ENCODE results near the gene CCDC3.
"Not testable (repeated sequence)": the region's sequence is repeated elsewhere in the genome, so short reads cannot be mapped to it uniquely, and the experiment has no call there.

CCDC3 gene

DNA sequence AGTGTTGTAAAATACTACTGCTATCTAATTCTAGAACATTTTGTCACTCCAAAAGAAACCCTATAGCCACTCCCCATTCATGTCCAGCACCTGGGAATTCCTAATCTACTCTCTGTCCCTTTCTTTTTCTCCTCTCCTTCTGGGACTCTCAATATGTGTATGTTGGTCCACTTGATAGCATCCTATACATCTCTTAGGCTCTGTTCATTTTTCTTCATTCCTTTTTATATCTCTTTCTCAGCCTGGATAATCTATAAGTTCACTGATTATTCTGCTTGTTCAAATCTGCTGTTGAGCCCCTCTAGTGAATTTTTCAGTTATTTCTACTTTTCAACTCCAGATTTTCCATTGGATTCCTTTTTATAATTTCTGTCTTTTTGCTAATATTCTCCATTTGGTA is 108.6 kb downstream of the CCDC3 start:
- DNase-seq: no peak
- TF ChIP-seq POLR2A (IDR thresholded peaks at IDR 0.05; ENCODE audit: low read length) (no peak), GATA1 (IDR thresholded peaks at IDR 0.05; ENCODE audit: low read depth, low read length) (no peak)

DNA sequence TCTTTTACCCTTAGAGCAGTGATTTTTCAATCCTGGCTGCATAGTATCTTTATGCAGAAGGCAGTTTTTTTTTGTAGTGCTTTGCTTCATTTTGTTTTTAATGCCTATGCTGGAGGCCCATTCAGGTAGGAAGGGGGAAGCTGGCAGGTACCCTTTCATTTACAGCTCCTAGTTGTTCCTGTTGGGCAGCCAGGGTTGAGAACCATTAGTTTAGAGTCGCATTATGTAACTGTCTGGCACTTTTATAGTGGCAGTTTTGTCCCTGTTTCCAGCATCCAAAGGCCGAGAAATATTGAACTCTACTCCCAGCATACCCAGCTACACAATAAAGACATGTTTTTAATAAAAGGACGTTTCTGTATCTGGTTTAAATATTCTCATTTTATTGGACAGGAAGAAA is 110.6 kb downstream of the CCDC3 start:
- no peak for TF ChIP-seq GATA1 (IDR thresholded peaks at IDR 0.05; ENCODE audit: low read depth, low read length)
- TF ChIP-seq POLR2A (IDR thresholded peaks at IDR 0.05; ENCODE audit: low read length): no peak
- DNase-seq: no peak

DNA sequence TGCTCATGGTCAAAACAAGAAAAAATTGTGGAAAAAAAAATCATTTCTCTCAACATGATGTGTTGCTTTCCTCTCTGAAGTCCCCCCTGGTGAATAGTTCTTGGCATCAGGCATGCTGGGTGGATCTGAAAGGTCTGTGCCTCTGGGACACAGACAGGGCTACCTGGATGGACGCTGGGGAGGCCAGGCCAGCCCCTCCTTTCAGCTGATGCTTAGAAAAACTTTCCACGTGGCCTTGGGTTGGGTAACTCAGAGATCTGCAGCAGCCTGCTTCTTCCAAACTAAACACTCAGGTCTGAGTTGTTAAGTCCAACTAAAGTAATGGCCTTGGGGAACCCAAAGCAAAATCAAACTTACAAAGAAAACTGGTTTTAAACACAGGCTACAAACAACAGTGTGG is 113.0 kb downstream of the CCDC3 start:
- DNase-seq: no peak
- TF ChIP-seq POLR2A (IDR thresholded peaks at IDR 0.05; ENCODE audit: low read length): no peak

DNA sequence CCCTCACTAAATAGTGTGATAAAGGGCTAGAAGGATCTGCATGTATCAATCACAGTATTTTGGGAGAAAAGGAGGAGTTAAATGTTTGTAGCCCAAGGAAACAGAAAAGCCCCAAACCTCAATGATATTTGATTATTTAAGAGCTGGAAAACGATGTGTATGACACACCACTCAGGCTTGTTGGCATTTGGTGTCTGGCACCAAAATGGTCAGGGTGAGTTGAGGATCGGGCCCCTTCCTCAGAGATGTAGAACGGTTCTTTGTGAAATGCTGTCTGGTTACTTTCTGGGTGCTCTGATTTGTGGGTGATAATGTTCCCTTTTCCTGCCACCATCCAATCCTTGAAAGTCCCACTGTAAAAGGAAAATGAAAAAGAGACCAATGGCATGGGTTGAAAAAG is 113.7 kb downstream of the CCDC3 start:
- DNase-seq: no peak
- TF ChIP-seq GATA1 (IDR thresholded peaks at IDR 0.05; ENCODE audit: low read depth, low read length) (no peak), POLR2A (IDR thresholded peaks at IDR 0.05; ENCODE audit: low read length) (no peak)

DNA sequence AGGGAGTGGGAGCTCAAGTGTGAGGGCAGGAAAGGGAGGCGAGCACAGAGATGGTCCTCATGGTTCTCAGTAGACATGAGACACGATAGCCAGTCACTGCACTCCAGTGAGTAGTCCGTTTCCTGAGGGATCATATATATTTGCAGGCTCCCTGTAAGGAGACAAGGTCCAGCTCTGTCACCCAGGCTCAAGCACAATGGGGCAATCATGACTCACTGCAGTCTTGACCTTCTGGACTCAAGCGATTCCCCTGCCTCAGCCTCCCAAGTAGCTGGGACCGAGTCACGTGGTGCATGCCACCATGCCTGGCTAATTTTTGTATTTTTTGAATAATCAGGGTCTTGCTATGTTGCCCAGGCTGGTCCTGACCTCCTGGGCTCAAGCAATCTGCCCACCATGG is 116.7 kb downstream of the CCDC3 start:
- TF ChIP-seq GATA1 (IDR thresholded peaks at IDR 0.05; ENCODE audit: low read depth, low read length) (no peak), POLR2A (IDR thresholded peaks at IDR 0.05; ENCODE audit: low read length) (no peak)
- DNase-seq: no peak

DNA sequence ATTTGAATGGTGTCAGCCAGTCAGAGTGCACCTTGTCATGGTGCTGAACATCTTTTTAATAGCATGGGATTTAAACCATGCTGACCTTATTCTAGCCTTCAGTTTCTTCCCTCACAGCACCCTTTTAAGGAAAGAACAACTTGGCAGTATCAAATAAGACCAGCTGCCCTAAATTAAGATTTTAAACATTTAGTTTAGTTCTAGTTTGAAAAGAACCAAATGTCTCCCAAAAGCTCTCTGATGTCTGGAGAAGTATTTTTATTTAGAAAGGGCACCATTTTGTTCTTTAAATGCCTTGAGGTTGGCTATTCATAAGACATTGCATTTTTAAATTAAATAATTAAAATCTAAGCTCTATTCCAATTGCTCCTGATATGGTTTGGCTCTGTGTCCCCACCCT is 121.1 kb downstream of the CCDC3 start:
- TF ChIP-seq GATA1 (IDR thresholded peaks at IDR 0.05; ENCODE audit: low read depth, low read length) (no peak), POLR2A (IDR thresholded peaks at IDR 0.05; ENCODE audit: low read length) (no peak)
- DNase-seq: no peak

DNA sequence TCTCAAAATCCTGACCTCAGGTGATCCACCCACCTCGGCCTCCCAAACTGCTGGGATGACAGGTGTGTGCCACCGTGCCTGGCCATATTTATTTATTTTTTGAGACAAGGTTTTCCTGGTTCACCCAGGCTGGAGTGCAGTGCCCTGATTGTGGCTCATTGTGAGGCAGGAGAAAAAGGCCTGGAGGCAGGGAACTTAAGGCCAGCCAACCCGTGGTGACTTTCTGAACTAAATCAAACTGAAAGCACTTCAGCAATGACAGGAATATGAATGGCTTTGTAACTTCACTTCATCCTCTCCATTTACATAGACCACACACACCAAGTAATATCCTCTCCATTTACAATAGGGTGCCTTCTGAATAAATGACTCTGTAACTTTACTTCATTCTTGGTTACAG is 124.4 kb downstream of the CCDC3 start:
- TF ChIP-seq POLR2A (IDR thresholded peaks at IDR 0.05; ENCODE audit: low read length) (no peak), GATA1 (IDR thresholded peaks at IDR 0.05; ENCODE audit: low read depth, low read length) (no peak)

DNA sequence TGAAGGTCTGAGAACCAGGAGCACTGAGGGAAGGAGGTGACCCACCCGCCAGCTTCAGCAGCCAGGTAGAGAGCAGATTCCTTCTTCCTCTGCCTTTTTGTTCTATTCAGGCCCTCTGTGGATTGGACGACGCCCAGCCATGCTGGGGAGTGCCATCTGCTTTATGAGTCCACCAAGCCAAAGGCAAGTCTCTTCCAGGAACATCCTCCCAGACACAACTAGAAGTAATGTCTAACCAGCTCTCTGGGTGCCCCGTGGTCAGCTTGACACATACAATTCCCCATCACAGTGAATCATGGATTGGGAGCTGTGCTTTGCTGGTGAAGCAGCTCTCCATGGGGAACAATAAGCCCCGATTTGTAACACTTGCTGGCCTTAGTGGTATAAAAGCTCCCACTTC is 125.2 kb downstream of the CCDC3 start:
- DNase-seq: no peak
- TF ChIP-seq GATA1 (IDR thresholded peaks at IDR 0.05; ENCODE audit: low read depth, low read length) (no peak), POLR2A (IDR thresholded peaks at IDR 0.05; ENCODE audit: low read length) (no peak)

More for the DNA sequence above, 124.4 kb downstream of the CCDC3 start:
- DNase-seq: no peak

DNA sequence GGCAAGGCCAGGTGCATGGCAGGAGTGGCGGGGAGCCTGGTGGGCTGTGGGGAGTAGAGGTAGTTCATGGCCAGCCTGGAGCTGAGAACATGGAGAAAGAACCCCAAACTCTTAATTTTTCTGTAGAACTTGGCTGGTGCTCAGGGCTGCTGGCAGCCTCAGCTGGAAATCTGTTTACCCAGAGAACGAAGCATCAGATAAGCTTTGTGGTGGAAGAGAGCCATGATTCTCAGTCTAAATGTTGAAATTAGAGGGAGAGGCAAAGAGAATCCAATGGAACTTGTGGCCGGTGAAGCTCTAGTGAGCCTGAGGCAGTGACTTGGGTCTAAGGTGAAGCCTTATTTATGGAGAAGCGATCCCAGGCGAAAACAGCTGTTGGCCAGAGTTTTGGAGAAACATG is 126.4 kb downstream of the CCDC3 start:
- no peak for DNase-seq
- TF ChIP-seq POLR2A (IDR thresholded peaks at IDR 0.05; ENCODE audit: low read length): no peak
- TF ChIP-seq GATA1 (IDR thresholded peaks at IDR 0.05; ENCODE audit: low read depth, low read length): no peak

DNA sequence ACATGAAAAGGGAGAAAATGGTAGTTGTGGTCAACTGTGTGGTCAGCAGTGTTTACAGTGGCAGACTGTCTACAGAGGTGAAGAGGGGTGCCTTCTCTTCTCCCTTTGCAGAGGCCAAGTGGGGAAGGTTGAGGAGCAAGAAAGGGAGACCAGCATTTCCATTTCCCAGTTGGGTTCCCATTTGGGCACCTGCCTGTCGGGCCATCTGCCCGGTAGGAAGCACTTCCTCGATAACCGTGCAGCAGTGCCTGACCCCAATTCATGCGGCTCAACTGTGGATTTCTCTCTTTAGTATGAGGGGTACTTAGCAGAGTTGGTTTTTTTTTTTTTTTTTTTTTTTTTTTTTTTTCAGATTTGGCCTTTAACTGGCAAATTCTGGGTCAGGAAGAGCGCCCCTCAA is 127.0 kb downstream of the CCDC3 start:
- TF ChIP-seq POLR2A (IDR thresholded peaks at IDR 0.05; ENCODE audit: low read length) (no peak), GATA1 (IDR thresholded peaks at IDR 0.05; ENCODE audit: low read depth, low read length) (no peak)
- DNase-seq: no peak

DNA sequence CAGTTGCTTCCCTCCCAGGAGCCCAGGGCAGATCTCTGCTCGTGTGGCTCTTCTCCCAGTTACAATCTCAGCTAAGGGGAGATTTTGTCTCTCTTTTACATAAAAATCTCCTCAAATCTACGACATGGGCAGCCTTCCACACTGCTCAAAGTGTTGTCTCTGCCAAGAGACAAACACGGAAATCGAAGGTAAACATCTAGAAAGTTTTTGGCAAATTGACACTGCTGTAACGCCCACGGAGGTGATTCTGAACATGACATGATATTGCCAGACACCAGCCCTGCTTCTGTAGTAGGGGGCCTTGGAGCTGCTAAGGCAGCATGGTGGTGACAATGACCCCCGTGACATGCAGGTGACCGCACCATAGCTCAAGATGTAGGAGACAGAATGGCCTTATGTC is 128.3 kb downstream of the CCDC3 start:
- TF ChIP-seq GATA1 (IDR thresholded peaks at IDR 0.05; ENCODE audit: low read depth, low read length) (no peak), POLR2A (IDR thresholded peaks at IDR 0.05; ENCODE audit: low read length) (no peak)
- no peak for DNase-seq

DNA sequence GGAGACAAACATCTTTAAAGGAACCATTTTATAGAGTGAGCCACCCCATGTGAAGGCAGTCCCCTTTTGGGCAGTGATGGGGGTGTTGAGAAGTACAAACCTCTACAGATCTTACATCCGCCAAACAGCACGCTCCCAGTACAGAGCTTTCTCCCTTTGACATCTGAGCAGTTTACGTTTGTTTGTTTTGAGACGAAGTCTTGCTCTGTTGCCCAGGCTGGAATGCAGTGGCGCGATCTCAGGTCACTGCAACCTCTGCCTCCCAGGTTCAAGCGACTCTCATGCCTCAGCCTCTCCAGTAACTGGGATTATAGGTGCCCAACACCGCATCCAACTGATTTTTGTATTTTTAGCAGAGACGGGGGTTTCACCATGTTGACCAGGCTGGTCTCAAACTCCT is 128.9 kb downstream of the CCDC3 start:
- no peak for DNase-seq

DNA sequence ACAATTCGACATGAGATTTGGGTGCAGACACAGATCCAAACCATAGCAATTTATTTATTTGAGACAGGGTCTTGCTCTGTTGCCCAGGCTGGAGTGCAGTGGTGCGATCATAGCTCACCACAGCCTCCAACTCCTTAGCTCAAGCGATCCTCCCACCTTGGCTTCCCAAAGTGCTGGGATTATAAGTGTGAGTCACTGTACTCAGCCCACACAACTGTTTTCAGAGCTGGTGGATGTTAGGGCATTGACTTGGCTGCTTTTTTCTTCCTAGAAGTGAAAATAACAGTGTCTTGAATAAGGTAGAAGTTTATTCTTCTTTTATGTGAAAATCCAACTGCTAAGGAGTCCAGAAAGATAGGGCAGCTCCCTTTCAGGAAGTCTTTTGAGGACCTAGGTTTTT is 132.1 kb downstream of the CCDC3 start:
- TF ChIP-seq GATA1 (IDR thresholded peaks at IDR 0.05; ENCODE audit: low read depth, low read length): no peak
- DNase-seq: no peak

More for the DNA sequence above, 128.9 kb downstream of the CCDC3 start:
- no peak for TF ChIP-seq GATA1 (IDR thresholded peaks at IDR 0.05; ENCODE audit: low read depth, low read length)

DNA sequence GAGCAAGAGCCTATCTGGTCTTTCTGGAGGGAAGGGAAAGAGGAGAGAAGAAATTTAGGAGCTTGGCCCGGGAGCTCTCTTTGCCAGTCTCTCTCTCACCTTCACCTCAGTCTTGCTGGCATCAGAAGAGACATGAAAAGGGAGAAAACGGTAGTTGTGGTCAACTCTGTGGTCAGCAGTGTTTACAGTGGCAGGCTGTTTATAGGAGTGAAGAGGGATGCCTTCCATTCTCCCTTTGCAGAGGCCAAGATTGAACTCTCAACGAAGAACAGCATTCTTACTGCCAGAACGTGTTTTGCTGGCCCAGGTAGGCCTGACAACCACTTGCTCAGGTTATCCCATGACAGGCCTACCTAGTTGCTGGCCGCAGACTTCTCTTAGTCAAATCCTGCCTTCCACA is 133.3 kb downstream of the CCDC3 start:
- no peak for TF ChIP-seq POLR2A (IDR thresholded peaks at IDR 0.05; ENCODE audit: low read length)
- no peak for TF ChIP-seq GATA1 (IDR thresholded peaks at IDR 0.05; ENCODE audit: low read depth, low read length)
- no peak for DNase-seq

DNA sequence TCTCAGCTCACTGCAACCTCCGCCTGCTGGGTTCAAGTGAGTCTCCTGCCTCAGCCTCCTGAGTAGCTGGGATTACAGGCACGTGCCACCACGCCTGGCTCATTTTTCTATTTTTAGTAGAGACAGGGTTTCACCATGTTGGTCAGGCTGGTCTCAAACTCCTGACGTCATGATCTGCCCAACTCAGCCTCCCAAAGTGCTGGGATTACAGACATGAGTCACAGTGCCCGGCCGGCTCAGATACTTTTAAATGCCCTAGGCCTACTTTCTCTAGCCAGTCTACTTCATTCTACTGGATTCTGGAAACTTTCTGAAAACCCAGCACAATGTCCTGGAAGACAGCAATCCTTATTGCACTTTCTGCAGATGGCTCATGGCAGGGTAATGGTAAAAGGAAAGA is 136.0 kb downstream of the CCDC3 start:
- DNase-seq: not testable (repeated sequence)

DNA sequence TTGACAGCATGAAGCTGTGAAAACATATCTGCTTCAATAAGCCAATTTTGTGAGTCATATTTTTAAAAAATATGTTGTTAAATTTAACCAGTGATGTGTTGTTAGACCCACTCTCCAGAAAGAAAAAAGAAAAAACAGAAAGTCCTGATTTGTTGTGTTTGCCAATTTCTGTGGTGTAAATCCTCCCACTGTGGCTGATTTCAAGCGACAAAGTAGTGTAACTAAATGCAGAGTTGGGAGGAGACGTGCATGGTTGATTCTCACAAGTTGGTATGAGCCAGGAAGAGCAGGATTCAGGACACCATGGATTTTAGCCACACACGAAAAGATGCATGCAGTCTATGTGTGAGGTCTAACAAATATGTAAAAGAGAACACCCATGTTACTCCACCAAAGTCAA is 139.1 kb downstream of the CCDC3 start:
- TF ChIP-seq GATA1 (IDR thresholded peaks at IDR 0.05; ENCODE audit: low read depth, low read length) (no peak), POLR2A (IDR thresholded peaks at IDR 0.05; ENCODE audit: low read length) (no peak)
- DNase-seq: no peak

DNA sequence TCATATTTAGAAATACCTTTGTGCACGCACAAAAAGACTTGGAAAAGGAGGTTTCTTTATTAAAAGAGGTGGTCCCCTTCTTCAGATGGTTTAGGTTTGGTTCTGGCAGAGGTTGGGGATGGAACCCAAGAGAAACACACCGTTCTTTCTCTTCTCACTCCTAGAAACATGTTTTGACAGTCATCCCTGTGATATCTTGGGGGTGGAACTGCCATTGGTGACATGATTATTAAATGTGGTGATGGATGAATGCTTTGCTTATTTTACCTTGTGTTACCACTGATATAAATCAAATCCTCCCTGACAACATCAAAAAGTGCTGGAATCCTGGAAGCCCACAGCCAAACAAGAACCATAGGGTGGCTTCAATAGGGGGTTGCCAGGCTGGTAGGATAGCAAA is 146.5 kb downstream of the CCDC3 start:
- TF ChIP-seq GATA1 (IDR thresholded peaks at IDR 0.05; ENCODE audit: low read depth, low read length) (no peak), POLR2A (IDR thresholded peaks at IDR 0.05; ENCODE audit: low read length) (no peak)
- DNase-seq: no peak
